Neuronal stem cell (in vitro differentiated cells): ENCODE data around the gene OR51E2.

Experiments used
- DNase-seq: peaks from one replicate; pipeline ENCODE4 v3.0.0-alpha.2; 2013; ENCODE audit warnings: low spot score
- H2AFZ ChIP-seq: one replicate; pipeline ENCODE4 v1.6.1; 2013; ENCODE audit warnings: mild to moderate bottlenecking, low read length, inconsistent platforms
- H2AK5ac ChIP-seq: 2 replicates; pipeline ENCODE4 v1.6.1; 2013; ENCODE audit warnings: low read depth, mild to moderate bottlenecking, inconsistent platforms, low read length, moderate library complexity, mixed read lengths
- H2BK120ac ChIP-seq: 2 replicates; pipeline ENCODE4 v1.6.1; 2013; ENCODE audit warnings: low read depth, mild to moderate bottlenecking, inconsistent platforms, low read length, moderate library complexity, mixed read lengths
- H2BK12ac ChIP-seq: one replicate; pipeline ENCODE4 v1.6.1; 2013; ENCODE audit warnings: low read length, inconsistent platforms
- H2BK15ac ChIP-seq: 2 replicates; pipeline ENCODE4 v1.6.1; 2013; ENCODE audit warnings: mild to moderate bottlenecking, low read length, inconsistent platforms, mixed read lengths
- H2BK5ac ChIP-seq: one replicate; pipeline ENCODE4 v1.6.1; 2013; ENCODE audit warnings: inconsistent platforms, mild to moderate bottlenecking, low read length, moderate library complexity
- H3K14ac ChIP-seq: one replicate; pipeline ENCODE4 v1.6.1; 2013; ENCODE audit warnings: low read length, inconsistent platforms
- H3K18ac ChIP-seq: 2 replicates; pipeline ENCODE4 v1.6.1; 2013; ENCODE audit warnings: low read length, inconsistent platforms
- H3K23ac ChIP-seq: 2 replicates; pipeline ENCODE4 v1.6.1; 2013; ENCODE audit warnings: low read depth, mild to moderate bottlenecking, mixed read lengths, low read length, inconsistent platforms; ENCODE audit not compliant: poor library complexity
- H3K27ac ChIP-seq: replicated peaks from 3 replicates; pipeline ENCODE4 v1.5.1; 2013; ENCODE audit warnings: low read length, inconsistent platforms
- H3K27me3 ChIP-seq, 3 experiments: 2 replicates each; pipeline ENCODE4 v1.6.1; 2013; ENCODE audit warnings: low read length in 3 of 3, mild to moderate bottlenecking in 2 of 3, inconsistent platforms in 1 of 3, low read depth in 1 of 3, mixed read lengths in 1 of 3, moderate library complexity in 1 of 3; ENCODE audit not compliant: control insufficient read depth in 3 of 3, insufficient read depth in 3 of 3
- H3K36me3 ChIP-seq, 2 donors: replicated peaks in 1 of 2; 2 replicates each; pipeline ENCODE4 v1.6.1; 2013; ENCODE audit warnings: low read length in 2 of 2; ENCODE audit not compliant: control insufficient read depth in 2 of 2, insufficient read depth in 2 of 2
- H3K4ac ChIP-seq: 2 replicates; pipeline ENCODE4 v1.6.1; 2013; ENCODE audit warnings: inconsistent platforms, mild to moderate bottlenecking, low read length, moderate library complexity
- H3K4me1 ChIP-seq, 2 donors: 1 replicate in 1 of 2; 2 replicates in 1 of 2; pipeline ENCODE4 v1.6.1; 2013; ENCODE audit warnings: low read length in 2 of 2, low read depth in 1 of 2; ENCODE audit not compliant: control insufficient read depth in 2 of 2, insufficient read depth in 1 of 2
- H3K4me2 ChIP-seq: one replicate; pipeline ENCODE4 v1.6.1; 2013; ENCODE audit warnings: mild to moderate bottlenecking, low read length, inconsistent platforms; ENCODE audit not compliant: insufficient read depth, poor library complexity, severe bottlenecking
- H3K4me3 ChIP-seq, 2 donors: 2 replicates each; pipeline ENCODE4 v1.5.1; 2013; ENCODE audit warnings: low read length in 2 of 2, mild to moderate bottlenecking in 2 of 2, inconsistent platforms in 1 of 2, moderate library complexity in 1 of 2
- H3K79me1 ChIP-seq: one replicate; pipeline ENCODE4 v1.6.1; 2013; ENCODE audit warnings: low read depth, mild to moderate bottlenecking, inconsistent platforms, low read length, moderate library complexity
- H3K9ac ChIP-seq: one replicate; pipeline ENCODE4 v1.6.1; 2013; ENCODE audit warnings: mild to moderate bottlenecking, low read depth, low read length, inconsistent platforms; ENCODE audit not compliant: poor library complexity
- H3K9me3 ChIP-seq, 2 donors: replicated peaks in 1 of 2; 2 replicates each; pipeline versions ENCODE3 to v1.6.1; 2013; ENCODE audit warnings: low read length in 2 of 2, mild to moderate bottlenecking in 2 of 2, inconsistent platforms in 1 of 2, low read depth in 1 of 2, mixed read lengths in 1 of 2, moderate library complexity in 1 of 2; ENCODE audit not compliant: control insufficient read depth in 2 of 2, insufficient read depth in 1 of 2
- H4K8ac ChIP-seq: one replicate; pipeline ENCODE4 v1.6.1; 2013; ENCODE audit warnings: low read depth, mild to moderate bottlenecking, inconsistent platforms, low read length, moderate library complexity
- H4K91ac ChIP-seq: one replicate; pipeline ENCODE4 v1.6.1; 2013; ENCODE audit warnings: low read length, low read depth, mild to moderate bottlenecking, inconsistent platforms; ENCODE audit not compliant: poor library complexity
- WGBS, 2 donors: extraction: QIAGEN DNeasy Blood & Tissue Kit; methylation state at CpG; one replicate each; pipeline ENCODE4 v1.1.7; 2013; ENCODE audit warnings: missing lambda C conversion rate in 2 of 2, mixed read lengths in 1 of 2; ENCODE audit not compliant: insufficient read length in 2 of 2, insufficient replicate concordance in 1 of 2; ENCODE audit errors: extremely low coverage in 2 of 2; 5-methylcytosine and 5-hydroxymethylcytosine counted together

OR51E2 gene

GRCh38 chr11:4664183-4664582, 33.5 kb downstream of the OR51E2 start:
- H3K4me1 ChIP-seq = no peaks in the 10 kb centered on the region
- no peak overlapping the region for H4K91ac ChIP-seq
- H2BK120ac ChIP-seq = no peak overlapping the region
- H3K36me3 ChIP-seq = no peaks in the 10 kb centered on the region
- no peak overlapping the region for H3K9ac ChIP-seq
- no peaks in the 10 kb centered on the region for H3K9me3 ChIP-seq
- no peak overlapping the region for H3K14ac ChIP-seq
- no peak overlapping the region for H2AK5ac ChIP-seq
- H2BK15ac ChIP-seq = no peak overlapping the region
- no peak for DNase-seq
- no peak overlapping the region for H2BK12ac ChIP-seq
- H2AFZ ChIP-seq = no peak overlapping the region
- H3K27me3 ChIP-seq = no peaks in the 10 kb centered on the region
- H2BK5ac ChIP-seq = no peak overlapping the region
- no peak overlapping the region for H3K4ac ChIP-seq
- H4K8ac ChIP-seq = no peak overlapping the region
- no peak overlapping the region for H3K23ac ChIP-seq
- no peak overlapping the region for H3K4me2 ChIP-seq
- WGBS, 2 donors = no CpG with 5 or more reads among the region's 3 CpGs
- H3K18ac ChIP-seq = no peak overlapping the region
- no peak overlapping the region for H3K4me3 ChIP-seq
- H3K27ac ChIP-seq = no peak overlapping the region
- no peaks in the 10 kb centered on the region for H3K79me1 ChIP-seq

GRCh38 chr11:4662876-4663275, 34.8 kb downstream of the OR51E2 start:
- Histone ChIP-seq H3K36me3 (no peaks in the 10 kb centered on the region), H3K4me2 (no peak overlapping the region), H3K9ac (no peak overlapping the region), H3K79me1 (no peaks in the 10 kb centered on the region), H3K14ac (no peak overlapping the region), H3K18ac (no peak overlapping the region), H2BK120ac (no peak overlapping the region), H3K9me3 (no peaks in the 10 kb centered on the region), H4K91ac (no peak overlapping the region), H3K23ac (no peak overlapping the region), H3K27ac (no peak overlapping the region), H3K4me3 (no peak overlapping the region), H3K27me3 (no peaks in the 10 kb centered on the region), H3K4ac (no peak overlapping the region), H2AK5ac (no peak overlapping the region), H2BK5ac (no peak overlapping the region), H2BK15ac (no peak overlapping the region), H4K8ac (no peak overlapping the region), H2AFZ (no peak overlapping the region), H3K4me1 (no peaks in the 10 kb centered on the region), H2BK12ac (no peak overlapping the region)
- no peak for DNase-seq
- no CpG with 5 or more reads among the region's 6 CpGs for WGBS, 2 donors

- H2BK120ac ChIP-seq = no peak overlapping the region
- H3K4me3 ChIP-seq = no peak overlapping the region
- no peaks in the 10 kb centered on the region for H3K9me3 ChIP-seq
- no peak overlapping the region for H2AFZ ChIP-seq
- no peaks in the 10 kb centered on the region for H3K4me1 ChIP-seq
- no peak overlapping the region for H2AK5ac ChIP-seq
- H3K36me3 ChIP-seq = no peaks in the 10 kb centered on the region
- no CpG with 5 or more reads among the region's 5 CpGs for WGBS, 2 donors
- no peak overlapping the region for H4K91ac ChIP-seq
- no peaks in the 10 kb centered on the region for H3K27me3 ChIP-seq
- H3K4me2 ChIP-seq = no peak overlapping the region
- no peaks in the 10 kb centered on the region for H3K79me1 ChIP-seq
- no peak overlapping the region for H2BK12ac ChIP-seq
- H3K27ac ChIP-seq = no peak overlapping the region
- H3K9ac ChIP-seq = no peak overlapping the region
- H3K23ac ChIP-seq = no peak overlapping the region
- no peak overlapping the region for H3K14ac ChIP-seq
- no peak overlapping the region for H4K8ac ChIP-seq
- no peak overlapping the region for H3K18ac ChIP-seq
- DNase-seq = no peak
- H2BK15ac ChIP-seq = no peak overlapping the region
- H2BK5ac ChIP-seq = no peak overlapping the region
- H3K4ac ChIP-seq = no peak overlapping the region
These were observed 38.8 kb downstream of the OR51E2 start for GRCh38 chr11:4658629-4659445.

- H3K4me1 ChIP-seq = no peaks in the 10 kb centered on the region
- H3K9ac ChIP-seq = no peak overlapping the region
- H3K4ac ChIP-seq = no peak overlapping the region
- no peak overlapping the region for H3K18ac ChIP-seq
- H2BK5ac ChIP-seq = no peak overlapping the region
- H3K27ac ChIP-seq = no peak overlapping the region
- H3K4me3 ChIP-seq = no peak overlapping the region
- H2BK15ac ChIP-seq = no peak overlapping the region
- no peak overlapping the region for H3K14ac ChIP-seq
- no peak overlapping the region for H2BK12ac ChIP-seq
- no peak overlapping the region for H4K91ac ChIP-seq
- no peak overlapping the region for H3K4me2 ChIP-seq
- no peak overlapping the region for H2AFZ ChIP-seq
- no peaks in the 10 kb centered on the region for H3K27me3 ChIP-seq
- no CpG with 5 or more reads among the region's 2 CpGs for WGBS, 2 donors
- H4K8ac ChIP-seq = no peak overlapping the region
- H3K9me3 ChIP-seq = no peaks in the 10 kb centered on the region
- no peak overlapping the region for H2BK120ac ChIP-seq
- no peak overlapping the region for H2AK5ac ChIP-seq
- no peaks in the 10 kb centered on the region for H3K36me3 ChIP-seq
- DNase-seq = no peak
- H3K79me1 ChIP-seq = no peaks in the 10 kb centered on the region
- no peak overlapping the region for H3K23ac ChIP-seq
These were observed 42.9 kb downstream of the OR51E2 start for GRCh38 chr11:4654635-4655369.
